Mucosa of rectum (tissue), 2 donors: Measurements from ENCODE around the gene MEPCE.

ENCODE experiments used
- H3K27ac ChIP-seq, 2 donors: one replicate each; pipeline ENCODE4 v1.7.0; 2013; ENCODE audit warnings: inconsistent platforms in 2 of 2, low read depth in 2 of 2, low read length in 2 of 2
- H3K27me3 ChIP-seq, 2 donors: one replicate each; pipeline ENCODE4 v1.7.0; 2013; ENCODE audit warnings: low read length in 2 of 2; ENCODE audit not compliant: control insufficient read depth in 2 of 2, insufficient read depth in 2 of 2
- H3K36me3 ChIP-seq, 2 donors: one replicate each; pipeline ENCODE4 v1.7.0; 2013; ENCODE audit warnings: low read length in 2 of 2; ENCODE audit not compliant: control insufficient read depth in 2 of 2, insufficient read depth in 2 of 2
- H3K4me1 ChIP-seq, 2 donors: one replicate each; pipeline ENCODE4 v1.7.0; 2013; ENCODE audit warnings: low read length in 2 of 2, mild to moderate bottlenecking in 1 of 2; ENCODE audit not compliant: control insufficient read depth in 2 of 2, insufficient read depth in 2 of 2
- H3K4me3 ChIP-seq, 2 donors: one replicate each; pipeline ENCODE4 v1.7.0; 2013; ENCODE audit warnings: low read length in 2 of 2
- H3K9ac ChIP-seq, 2 donors: one replicate each; pipeline ENCODE4 v1.7.0; 2013; ENCODE audit warnings: low read length in 2 of 2, low read depth in 1 of 2, mild to moderate bottlenecking in 1 of 2
- H3K9me3 ChIP-seq, 2 donors: one replicate each; pipeline ENCODE4 v1.7.0; 2013; ENCODE audit warnings: low read length in 2 of 2; ENCODE audit not compliant: control insufficient read depth in 2 of 2
- donor health status: healthy.
- donor health status: Normal muscosa, but diverticular disease.

MEPCE gene

DNA sequence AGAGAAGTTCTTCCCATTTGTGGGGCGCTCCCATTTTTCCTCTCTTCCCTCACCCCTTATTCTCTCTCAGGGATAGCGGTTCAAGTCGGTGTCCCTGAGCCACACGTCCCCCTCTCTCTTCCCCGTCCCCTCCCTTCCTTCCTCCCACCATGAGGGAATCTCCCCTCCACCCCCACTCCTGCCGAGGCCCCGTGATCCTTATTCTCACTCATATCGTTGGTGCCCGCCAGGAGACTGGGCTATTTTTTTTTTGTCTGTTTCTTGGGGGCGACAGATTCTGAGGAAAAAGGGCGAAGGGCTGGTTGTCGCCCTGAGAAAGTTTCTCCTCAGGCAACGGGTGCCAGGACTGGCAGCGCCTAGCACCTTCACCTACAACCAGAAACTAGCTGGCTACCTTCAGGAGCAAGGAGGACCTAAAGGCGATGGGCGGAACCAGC lies 1.9 kb upstream of the MEPCE start:
- Histone ChIP-seq H3K36me3 (peaks cover 9 to 17% of the 10 kb centered on the region in 2 donors), H3K27me3 (no peaks in the 10 kb centered on the region), H3K4me1 (peaks cover 6 to 25% of the 10 kb centered on the region in 2 donors), H3K9me3 (no peaks in the 10 kb centered on the region), H3K27ac (peak overlapping the region; percentile 100), H3K9ac (no peak overlapping the region), H3K4me3 (peak overlapping the region; percentile 93 to 96)

DNA sequence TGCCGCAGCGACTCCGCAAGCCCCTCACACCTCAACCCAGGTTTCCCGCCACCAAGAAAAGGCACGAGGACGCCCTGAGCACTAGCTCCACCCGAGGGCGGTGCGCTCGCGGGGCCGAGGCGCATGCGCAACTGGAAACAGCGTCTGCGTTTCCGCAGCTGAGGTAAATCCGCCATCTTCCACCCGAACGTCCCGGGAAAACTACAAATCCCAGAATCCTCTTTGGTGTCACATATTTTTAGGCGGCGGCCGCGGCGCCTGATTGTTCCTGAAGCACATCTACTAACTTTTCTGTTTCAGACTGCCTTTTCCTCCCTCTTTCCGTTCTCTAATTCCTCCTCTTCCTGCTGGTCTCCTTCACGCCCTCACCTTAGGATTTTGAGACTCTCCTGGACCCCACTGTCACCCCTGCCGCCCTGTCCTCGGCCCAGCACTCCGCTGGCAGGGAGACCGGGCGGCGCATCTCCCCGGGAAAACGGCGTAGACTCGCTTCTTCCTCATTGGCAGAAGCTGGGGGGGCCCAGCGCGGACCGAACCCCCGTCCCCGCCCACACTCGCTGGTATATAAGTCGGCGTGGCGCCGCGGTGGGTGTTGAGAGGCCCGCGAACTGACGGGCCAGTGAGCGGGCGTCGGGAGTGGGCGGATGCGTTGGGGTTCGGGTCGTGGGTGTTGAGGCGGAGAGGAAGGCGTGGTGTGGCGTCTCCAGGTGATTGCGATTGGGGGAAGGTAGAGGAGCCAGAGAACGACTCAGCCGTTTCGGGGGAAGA lies 1.2 kb upstream of the MEPCE start, which contains the start of gene ZCWPW1:
Gene ZCWPW1, minus strand, starts transcription at position 505 of the 768 bp plus-strand sequence. CDS start 8,054 bp downstream, outside the sequence.
- peak within 1 kb of the TSS; percentile 95 to 100 for H3K9ac ChIP-seq
- H3K36me3 ChIP-seq: peaks cover 14 to 23% of the 10 kb centered on the region in 2 donors
- H3K4me1 ChIP-seq: peaks cover 6 to 25% of the 10 kb centered on the region in 2 donors
- H3K27me3 ChIP-seq: no peaks in the 10 kb centered on the region
- H3K9me3 ChIP-seq: no peaks in the 10 kb centered on the region
- H3K27ac ChIP-seq: peak within 1 kb of the TSS; percentile 100
- peak within 1 kb of the TSS; percentile 93 to 96 for H3K4me3 ChIP-seq

DNA sequence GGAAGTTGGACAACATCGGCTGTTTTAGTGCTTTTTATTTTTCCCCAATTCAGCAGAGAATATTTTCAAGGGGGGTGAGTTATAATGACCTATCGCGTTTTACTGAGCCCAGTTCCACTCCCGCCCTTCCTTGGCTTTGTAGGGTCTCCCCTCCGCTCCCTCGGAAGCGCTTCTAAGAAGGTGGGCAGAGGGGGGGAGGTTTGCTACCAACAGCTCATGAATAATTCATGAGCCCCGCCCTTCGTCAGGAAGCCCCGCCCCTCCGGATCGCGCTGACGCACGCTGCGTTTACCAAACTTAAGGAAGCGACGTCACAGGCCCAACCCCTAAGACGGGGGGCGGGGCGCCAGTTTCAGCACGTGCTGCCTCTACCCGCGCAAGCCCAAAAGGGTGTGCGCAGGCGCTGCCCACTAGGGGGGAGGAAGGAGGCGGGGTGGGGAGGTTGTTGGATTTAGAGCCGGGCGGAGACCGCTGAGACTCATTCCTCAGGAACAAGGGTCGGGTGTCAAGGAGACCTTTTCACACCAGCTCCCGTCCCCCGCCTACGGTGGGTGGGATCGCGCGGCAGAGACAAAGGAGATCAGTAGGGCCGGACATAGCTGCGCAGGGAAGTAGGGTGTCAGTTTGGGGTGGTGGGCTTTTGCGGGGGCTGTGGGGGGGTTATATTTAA lies 529 bp upstream of the MEPCE start:
- peak overlapping the region; percentile 95 to 100 for H3K9ac ChIP-seq
- H3K4me3 ChIP-seq: peak overlapping the region; percentile 93 to 96
- H3K36me3 ChIP-seq: peaks cover 21 to 30% of the 10 kb centered on the region in 2 donors
- H3K27ac ChIP-seq: peak overlapping the region; percentile 100
- no peaks in the 10 kb centered on the region for H3K9me3 ChIP-seq
- no peaks in the 10 kb centered on the region for H3K27me3 ChIP-seq
- peaks cover 6 to 25% of the 10 kb centered on the region in 2 donors for H3K4me1 ChIP-seq

DNA sequence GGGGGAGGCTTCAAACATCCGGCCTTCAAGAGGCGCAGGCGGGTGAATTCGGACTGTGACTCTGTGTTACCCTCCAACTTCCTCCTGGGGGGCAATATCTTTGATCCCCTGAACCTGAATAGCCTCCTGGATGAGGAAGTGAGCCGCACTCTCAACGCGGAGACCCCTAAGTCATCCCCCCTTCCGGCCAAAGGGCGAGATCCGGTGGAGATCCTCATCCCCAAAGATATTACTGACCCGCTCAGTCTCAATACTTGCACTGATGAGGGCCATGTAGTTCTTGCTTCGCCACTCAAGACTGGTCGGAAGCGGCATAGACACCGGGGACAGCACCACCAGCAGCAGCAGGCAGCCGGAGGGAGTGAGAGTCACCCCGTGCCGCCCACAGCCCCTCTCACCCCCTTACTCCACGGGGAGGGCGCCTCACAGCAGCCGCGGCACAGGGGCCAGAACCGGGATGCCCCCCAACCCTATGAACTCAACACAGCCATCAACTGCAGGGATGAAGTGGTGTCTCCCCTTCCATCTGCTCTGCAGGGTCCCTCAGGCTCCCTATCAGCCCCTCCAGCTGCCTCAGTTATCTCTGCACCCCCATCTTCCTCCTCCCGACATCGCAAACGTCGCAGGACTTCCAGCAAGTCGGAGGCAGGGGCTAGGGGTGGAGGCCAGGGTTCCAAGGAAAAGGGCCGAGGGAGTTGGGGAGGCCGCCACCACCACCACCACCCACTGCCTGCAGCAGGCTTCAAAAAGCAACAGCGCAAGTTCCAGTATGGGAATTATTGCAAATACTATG lies 1.1 kb downstream of the MEPCE start:
- Histone ChIP-seq H3K27me3 (no peaks in the 10 kb centered on the region), H3K4me3 (peak overlapping the region; percentile 82 to 89), H3K27ac (peak overlapping the region; percentile 100), H3K4me1 (peaks cover 17 to 37% of the 10 kb centered on the region in 2 donors), H3K36me3 (peaks cover 26 to 35% of the 10 kb centered on the region in 2 donors), H3K9ac (peak overlapping the region; percentile 68 to 95), H3K9me3 (no peaks in the 10 kb centered on the region)

DNA sequence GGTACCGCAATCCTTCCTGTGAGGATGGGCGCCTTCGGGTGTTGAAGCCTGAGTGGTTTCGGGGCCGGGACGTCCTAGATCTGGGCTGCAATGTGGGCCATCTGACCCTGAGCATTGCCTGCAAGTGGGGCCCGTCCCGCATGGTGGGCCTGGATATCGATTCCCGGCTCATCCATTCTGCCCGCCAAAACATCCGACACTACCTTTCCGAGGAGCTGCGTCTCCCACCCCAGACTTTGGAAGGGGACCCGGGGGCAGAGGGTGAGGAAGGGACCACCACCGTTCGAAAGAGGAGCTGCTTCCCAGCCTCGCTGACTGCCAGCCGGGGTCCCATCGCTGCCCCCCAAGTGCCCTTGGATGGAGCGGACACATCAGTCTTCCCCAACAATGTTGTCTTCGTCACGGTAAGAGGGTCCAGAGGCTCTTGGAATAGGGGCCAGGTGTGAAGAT lies 1.7 kb downstream of the MEPCE start:
- H3K27ac ChIP-seq: no peak overlapping the region
- H3K36me3 ChIP-seq: peaks cover 26 to 35% of the 10 kb centered on the region in 2 donors
- peak overlapping the region in 1 of 2 donors; percentile 68 for H3K9ac ChIP-seq
- H3K27me3 ChIP-seq: no peaks in the 10 kb centered on the region
- peaks cover 17 to 37% of the 10 kb centered on the region in 2 donors for H3K4me1 ChIP-seq
- H3K9me3 ChIP-seq: no peaks in the 10 kb centered on the region
- no peak overlapping the region for H3K4me3 ChIP-seq

DNA sequence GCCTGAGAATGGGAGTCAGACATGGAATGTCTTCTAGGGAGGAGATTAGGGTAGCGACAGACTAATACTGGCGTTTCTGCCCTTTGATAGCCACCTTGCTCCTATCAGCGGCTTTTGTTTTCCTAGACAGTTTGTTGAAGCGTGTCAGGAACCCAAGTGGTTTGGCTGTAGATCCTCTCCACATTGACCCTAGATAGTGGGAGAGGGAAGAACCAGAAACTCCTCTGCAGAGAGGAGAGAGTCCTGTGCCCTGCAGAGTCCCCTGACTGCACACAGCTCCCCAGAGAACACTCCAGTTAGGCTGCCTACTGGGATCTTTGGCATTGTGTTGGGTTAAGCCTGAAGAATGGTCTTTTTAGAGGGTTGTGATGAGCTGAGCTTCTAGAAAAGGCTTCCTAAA lies 2.4 kb downstream of the MEPCE start:
- Histone ChIP-seq H3K36me3 (peaks cover 26 to 35% of the 10 kb centered on the region in 2 donors), H3K27ac (no peak overlapping the region), H3K4me3 (no peak overlapping the region), H3K9me3 (no peaks in the 10 kb centered on the region), H3K9ac (no peak overlapping the region), H3K27me3 (no peaks in the 10 kb centered on the region), H3K4me1 (peaks cover 17 to 37% of the 10 kb centered on the region in 2 donors)

DNA sequence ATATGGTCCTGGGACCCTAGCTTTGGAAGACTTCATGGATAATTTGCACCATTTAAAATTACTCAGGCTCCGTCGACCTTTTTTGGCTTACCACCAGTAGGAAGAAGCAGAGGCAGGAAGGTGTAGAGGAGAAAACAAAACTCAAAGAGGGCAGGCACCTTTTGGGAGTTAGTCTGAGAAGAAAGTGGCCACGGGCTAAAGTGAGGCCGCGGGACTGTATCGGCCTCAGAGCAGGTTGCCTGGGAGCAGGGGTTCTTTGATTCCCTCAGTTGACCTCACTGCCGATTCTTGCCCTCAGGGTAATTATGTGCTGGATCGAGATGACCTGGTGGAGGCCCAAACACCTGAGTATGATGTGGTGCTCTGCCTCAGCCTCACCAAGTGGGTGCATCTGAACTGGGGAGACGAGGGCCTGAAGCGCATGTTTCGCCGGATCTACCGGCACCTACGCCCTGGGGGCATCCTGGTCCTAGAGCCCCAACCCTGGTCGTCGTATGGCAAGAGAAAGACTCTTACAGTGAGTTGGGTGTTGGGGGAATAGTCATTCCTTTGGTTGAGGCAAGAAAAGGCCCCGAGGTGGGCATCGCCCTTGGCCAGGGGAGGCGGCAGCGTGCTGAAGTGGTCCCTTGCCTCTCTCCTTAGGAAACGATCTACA lies 3.1 kb downstream of the MEPCE start:
- Histone ChIP-seq H3K9ac (no peak overlapping the region), H3K36me3 (peaks cover 26 to 35% of the 10 kb centered on the region in 2 donors), H3K4me1 (peaks cover 17 to 37% of the 10 kb centered on the region in 2 donors), H3K4me3 (no peak overlapping the region), H3K27me3 (no peaks in the 10 kb centered on the region), H3K27ac (no peak overlapping the region), H3K9me3 (no peaks in the 10 kb centered on the region)

DNA sequence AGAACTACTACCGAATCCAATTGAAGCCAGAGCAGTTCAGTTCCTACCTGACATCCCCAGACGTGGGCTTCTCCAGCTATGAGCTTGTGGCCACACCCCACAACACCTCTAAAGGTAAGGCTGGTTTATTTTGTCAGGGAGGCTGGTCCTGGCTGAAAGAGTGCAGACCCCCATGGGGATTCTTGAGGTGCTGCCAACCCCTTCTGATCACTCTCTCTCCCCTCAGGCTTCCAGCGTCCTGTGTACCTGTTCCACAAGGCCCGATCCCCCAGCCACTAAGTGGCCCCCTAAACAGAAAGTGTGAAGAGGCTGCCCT lies 3.6 kb downstream of the MEPCE start:
- no peaks in the 10 kb centered on the region for H3K9me3 ChIP-seq
- H3K4me3 ChIP-seq: no peak overlapping the region
- peaks cover 17 to 34% of the 10 kb centered on the region in 2 donors for H3K4me1 ChIP-seq
- no peak overlapping the region for H3K27ac ChIP-seq
- no peaks in the 10 kb centered on the region for H3K27me3 ChIP-seq
- H3K36me3 ChIP-seq: peaks cover 26 to 35% of the 10 kb centered on the region in 2 donors
- no peak overlapping the region for H3K9ac ChIP-seq

DNA sequence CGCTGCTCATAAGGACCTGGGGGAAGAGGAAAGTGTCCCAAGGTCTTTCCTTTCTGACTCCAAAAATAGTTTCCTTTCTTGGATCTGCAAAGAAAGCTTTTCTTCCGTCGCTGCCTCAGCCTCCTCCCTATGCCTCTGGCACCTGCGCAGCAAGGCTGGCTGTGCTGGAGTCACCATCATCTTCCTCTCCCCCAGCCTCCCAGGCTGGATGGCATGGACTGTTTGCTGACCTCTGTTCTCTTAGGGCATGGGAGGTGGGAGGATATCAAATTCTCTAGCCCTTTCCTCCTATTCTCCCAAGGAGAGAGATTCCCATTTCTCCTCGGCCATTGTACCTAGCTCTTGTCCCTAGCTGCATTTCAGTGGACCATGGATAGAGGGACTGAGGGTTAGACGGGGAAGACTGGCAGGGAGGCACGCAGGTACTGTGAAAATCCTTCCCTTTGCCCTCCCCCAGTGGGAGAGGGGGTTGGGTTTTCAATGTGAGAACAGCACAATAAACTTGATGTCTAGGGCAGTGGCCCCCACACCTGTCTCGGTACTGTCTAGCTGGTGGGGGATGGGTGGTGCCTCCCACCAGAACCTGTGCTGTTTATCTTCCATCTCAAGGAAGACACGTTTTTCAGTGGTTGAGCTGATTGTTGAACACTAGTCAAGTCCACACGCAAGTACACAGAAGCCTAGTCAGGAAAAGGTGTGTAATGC lies 4.1 kb downstream of the MEPCE start:
- Histone ChIP-seq H3K9ac (no peak overlapping the region), H3K4me3 (no peak overlapping the region), H3K36me3 (peaks cover 26 to 35% of the 10 kb centered on the region in 2 donors), H3K4me1 (peaks cover 17 to 34% of the 10 kb centered on the region in 2 donors), H3K27ac (no peak overlapping the region), H3K27me3 (no peaks in the 10 kb centered on the region), H3K9me3 (no peaks in the 10 kb centered on the region)
